NB4 (cell line): ENCODE measurements around the gene SAMD10.

Experiments
- MAX ChIP-seq: IDR thresholded peaks from 2 replicates; pipeline ENCODE4 v1.6.1; 2011; ENCODE audit warnings: low read depth, low read length
- MYC ChIP-seq: IDR thresholded peaks from 2 replicates; pipeline ENCODE4 v1.6.1; 2011; ENCODE audit warnings: low read depth, low read length
- POLR2A ChIP-seq: IDR thresholded peaks from 2 replicates; pipeline ENCODE4 v1.6.1; 2011; ENCODE audit warnings: mild to moderate bottlenecking; ENCODE audit not compliant: insufficient read length; ENCODE audit errors: extremely low read depth
- TF ChIP-seq, protein P1 (sequence below): IDR thresholded peaks from one replicate; pipeline ENCODE4 v1.5.1; 2012; ENCODE audit warnings: low read depth, low read length

DNA sequence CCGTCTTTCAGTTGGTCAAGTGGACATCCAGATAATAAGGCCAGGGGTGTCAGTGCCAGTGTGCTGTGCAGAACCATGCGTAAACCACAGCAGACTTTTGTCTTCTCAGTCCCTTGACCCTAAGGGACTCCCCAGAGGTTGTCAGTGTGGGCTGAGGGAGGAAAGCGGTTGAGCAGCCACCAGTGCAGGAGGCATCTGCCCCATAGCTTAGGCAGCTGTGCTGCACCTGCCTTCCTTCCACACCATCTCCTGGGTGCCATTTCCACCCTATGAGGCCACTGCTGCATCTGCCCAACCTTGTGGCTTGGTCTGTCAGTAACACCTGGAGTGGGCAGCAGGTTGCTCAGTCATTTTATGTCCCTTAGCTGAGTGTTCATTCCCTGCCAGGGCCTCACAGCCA lies 27.5 kb upstream of the SAMD10 start:
- TF ChIP-seq, protein P1, sequence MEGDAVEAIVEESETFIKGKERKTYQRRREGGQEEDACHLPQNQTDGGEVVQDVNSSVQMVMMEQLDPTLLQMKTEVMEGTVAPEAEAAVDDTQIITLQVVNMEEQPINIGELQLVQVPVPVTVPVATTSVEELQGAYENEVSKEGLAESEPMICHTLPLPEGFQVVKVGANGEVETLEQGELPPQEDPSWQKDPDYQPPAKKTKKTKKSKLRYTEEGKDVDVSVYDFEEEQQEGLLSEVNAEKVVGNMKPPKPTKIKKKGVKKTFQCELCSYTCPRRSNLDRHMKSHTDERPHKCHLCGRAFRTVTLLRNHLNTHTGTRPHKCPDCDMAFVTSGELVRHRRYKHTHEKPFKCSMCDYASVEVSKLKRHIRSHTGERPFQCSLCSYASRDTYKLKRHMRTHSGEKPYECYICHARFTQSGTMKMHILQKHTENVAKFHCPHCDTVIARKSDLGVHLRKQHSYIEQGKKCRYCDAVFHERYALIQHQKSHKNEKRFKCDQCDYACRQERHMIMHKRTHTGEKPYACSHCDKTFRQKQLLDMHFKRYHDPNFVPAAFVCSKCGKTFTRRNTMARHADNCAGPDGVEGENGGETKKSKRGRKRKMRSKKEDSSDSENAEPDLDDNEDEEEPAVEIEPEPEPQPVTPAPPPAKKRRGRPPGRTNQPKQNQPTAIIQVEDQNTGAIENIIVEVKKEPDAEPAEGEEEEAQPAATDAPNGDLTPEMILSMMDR = no peak
- TF ChIP-seq POLR2A (no peak), MAX (no peak), MYC (no peak)
